GM13976 (cell line): Measurements from ENCODE around the gene SHC3.

Experiments
- DNase-seq: peaks from one replicate; pipeline ENCODE4 v3.0.0; 2012; ENCODE audit warnings: low spot score
- in situ Hi-C: fragments of 300-500 bp; cut with MboI; formaldehyde crosslinking; loops from one replicate; pipeline ENCODE4 v1.12.0; 2022; ENCODE audit warnings: low sequenced_read_pairs, mixed read lengths, inconsistent platforms; ENCODE audit not compliant: unreplicated experiment
- TF ChIP-seq, protein P1 (sequence below): IDR thresholded peaks from 2 replicates; pipeline ENCODE4 v1.5.1; 2012; ENCODE audit warnings: borderline replicate concordance, mild to moderate bottlenecking; ENCODE audit not compliant: insufficient read depth; ENCODE audit errors: extremely low read depth, missing control alignments, control extremely low read depth

Gene SHC3

DNA sequence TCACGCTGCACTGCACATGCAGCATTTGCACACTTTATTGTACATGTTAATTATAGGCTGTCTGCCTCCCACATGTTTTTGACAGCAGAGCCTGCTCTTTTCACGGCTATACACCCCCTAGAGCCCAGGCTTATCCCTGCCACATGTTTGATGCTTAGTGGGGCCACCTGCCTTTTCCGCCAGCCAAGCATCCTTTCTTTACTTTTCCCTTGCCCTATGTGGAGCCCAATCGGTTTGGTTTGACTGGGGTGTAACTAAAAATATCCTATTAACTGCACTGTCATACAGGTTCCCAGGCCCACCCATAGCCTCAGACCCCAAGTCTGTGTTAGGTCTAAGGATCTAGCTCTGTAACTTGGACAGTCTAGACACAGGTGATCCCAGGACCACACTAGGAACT is 206.2 kb downstream of the SHC3 start:
- DNase-seq = no peak
- in situ Hi-C loops = no loop called here
- TF ChIP-seq, protein P1, sequence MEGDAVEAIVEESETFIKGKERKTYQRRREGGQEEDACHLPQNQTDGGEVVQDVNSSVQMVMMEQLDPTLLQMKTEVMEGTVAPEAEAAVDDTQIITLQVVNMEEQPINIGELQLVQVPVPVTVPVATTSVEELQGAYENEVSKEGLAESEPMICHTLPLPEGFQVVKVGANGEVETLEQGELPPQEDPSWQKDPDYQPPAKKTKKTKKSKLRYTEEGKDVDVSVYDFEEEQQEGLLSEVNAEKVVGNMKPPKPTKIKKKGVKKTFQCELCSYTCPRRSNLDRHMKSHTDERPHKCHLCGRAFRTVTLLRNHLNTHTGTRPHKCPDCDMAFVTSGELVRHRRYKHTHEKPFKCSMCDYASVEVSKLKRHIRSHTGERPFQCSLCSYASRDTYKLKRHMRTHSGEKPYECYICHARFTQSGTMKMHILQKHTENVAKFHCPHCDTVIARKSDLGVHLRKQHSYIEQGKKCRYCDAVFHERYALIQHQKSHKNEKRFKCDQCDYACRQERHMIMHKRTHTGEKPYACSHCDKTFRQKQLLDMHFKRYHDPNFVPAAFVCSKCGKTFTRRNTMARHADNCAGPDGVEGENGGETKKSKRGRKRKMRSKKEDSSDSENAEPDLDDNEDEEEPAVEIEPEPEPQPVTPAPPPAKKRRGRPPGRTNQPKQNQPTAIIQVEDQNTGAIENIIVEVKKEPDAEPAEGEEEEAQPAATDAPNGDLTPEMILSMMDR = no peak

DNA sequence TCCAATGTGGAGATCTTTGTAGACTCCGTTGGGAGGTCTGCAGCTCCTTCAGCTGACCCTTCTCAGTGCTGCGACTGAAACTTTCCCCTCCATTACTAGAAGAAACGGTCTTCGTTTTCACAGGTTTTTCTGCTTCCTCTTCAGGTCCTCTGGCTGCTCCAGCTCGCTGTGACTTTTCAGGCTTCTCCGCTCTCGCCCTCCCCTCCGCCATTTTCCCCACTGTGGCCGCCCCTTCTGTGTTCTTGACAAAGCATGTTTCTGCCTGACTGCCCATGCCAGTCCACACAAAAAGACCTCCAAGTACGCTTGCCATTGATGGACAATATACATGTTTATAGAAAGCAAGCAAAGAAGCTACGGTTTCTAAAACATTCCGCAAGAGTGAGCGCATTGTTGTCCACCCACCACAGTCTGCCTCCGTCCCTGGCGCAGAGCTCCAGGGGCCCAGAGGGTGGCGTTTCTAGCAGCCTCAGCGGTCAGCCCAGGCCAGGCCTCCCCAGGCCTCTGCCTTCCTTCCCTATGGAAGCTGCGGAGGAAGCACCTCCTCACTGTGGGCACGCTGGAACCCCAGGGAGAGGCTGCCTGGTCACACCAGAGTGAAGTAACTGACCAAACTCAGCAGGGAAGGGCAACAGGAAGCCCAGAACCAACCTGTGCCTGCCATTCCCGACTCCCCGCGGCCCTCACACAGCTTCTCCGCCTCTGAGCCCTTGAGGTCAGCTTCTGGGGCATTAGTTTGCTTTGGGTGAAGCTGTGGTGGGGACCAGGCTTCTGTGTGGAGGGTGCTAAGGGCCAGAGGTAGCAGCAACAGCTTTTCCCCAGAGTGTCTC is 207.3 kb downstream of the SHC3 start:
- TF ChIP-seq, protein P1 = no peak
- in situ Hi-C loops = no loop called here

DNA sequence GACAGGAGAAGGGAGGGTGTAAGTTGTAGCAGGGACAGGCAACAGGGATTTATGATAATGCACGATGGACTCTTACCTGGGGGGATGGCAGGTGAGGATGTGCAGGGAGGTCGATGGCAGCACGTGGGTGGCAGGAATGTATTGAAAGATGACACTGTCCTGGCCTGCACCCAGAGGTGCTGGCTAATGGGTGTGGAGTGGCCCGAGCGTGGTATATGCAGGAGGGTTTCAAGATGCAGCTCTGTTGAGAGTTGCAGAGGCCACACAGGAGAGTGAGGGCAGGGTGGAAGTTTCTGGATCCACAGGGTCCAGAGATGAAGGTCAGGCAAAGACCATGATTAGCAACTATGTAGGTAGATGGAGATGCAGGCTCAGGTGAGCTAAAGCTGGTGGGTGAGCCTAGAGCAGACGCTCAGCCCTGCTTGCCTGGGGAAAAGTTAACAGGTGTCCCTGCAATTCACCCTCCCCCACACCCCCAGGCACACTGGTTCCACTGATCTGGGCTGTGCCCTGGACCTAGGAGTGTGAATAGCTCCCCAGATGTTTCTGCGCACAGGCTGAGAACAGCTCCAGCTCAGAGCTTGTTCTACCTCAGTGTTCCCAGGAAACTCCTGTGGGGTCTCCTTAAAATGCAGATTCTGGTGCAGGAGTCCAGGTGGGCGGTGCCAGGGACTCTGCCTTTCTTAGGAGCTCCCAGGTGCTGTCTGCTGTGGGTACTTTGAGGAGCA is 208.8 kb downstream of the SHC3 start:
- in situ Hi-C loops = no loop called here
- TF ChIP-seq, protein P1 = no peak
- no peak for DNase-seq

More for the DNA sequence above, 207.3 kb downstream of the SHC3 start:
- no peak for DNase-seq

DNA sequence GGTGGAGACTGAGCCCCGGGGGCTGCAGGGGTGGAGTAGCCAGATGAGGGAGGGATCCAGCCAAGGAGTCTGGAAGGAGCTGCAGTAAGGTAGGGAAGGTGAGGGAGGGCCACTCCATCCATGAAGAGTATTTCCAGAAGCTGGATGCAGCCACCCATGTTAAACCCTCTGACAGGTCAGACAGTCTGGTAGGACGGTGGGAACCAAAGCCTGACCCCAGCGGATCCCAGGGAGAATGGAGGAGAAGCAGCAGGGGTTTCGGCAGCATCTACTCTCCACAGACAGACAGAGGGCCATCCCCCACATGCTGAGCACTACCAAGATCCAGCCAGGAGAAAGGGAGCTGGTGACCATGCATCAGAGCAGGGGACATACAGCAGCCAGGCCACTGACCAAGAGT is 209.8 kb downstream of the SHC3 start:
- DNase-seq = no peak
- in situ Hi-C loops = no loop called here
- TF ChIP-seq, protein P1 = no peak

DNA sequence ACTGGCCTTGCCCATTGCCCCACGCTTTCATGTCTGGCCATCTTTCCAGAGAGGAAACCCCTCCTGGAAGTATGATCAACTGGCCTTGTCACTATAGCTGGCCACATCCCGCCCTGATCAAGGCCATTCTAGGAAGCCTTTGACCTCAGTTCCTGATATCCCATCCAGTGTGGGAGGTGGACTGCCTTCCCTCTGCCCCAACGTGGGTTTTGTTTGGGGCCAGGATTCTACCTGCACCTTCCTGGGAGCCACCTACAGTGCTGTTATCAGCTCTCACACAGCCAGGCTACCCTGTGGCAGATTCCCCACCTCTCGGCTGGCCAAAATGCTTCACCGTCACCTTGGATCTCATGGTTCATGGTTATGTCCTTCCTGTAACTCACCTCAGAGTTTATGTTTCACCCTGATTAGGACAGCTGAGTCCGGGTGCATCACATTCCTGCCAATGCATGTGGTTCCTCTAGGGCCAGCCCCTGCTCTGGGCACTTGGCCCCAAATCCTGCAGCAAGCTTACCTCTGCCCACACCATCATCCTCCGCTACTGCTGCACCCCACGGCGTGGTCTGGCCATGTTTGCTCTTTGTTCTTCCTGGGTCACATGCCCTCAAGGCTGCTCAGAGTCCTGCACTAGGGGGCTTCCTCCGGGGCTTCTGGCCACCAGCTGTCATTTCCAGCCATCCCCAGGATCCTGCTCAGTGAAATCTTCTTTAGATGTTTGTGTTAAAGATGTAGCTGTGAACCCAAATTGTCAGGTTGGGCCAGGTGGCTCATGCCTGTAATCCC is 211.5 kb downstream of the SHC3 start:
- DNase-seq = no peak
- in situ Hi-C loops = no loop called here
- TF ChIP-seq, protein P1 = no peak

DNA sequence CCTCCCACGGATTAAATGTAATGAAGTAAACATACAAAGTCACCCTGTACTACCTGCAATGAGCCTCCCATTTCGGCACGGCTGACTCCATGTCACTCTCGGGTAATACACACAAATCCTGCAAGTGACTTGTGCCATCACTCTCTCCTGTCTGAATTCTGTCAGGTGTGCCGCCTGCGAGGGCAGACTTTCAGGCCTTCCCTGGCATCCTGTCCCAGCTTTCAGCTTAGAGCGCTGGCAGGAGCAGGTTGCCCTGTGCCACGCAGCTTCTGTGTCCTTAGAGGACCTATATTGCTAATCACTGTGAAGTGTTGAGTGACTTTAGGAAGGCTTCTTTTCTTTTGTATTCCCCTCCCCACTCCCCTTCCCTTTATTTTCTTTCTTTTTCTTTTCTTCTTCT is 213.1 kb downstream of the SHC3 start:
- TF ChIP-seq, protein P1 = no peak
- no peak for DNase-seq
- in situ Hi-C loops = no loop called here
